Neuronal stem cell (in vitro differentiated cells): Measurements from ENCODE around the gene CD248.

Experiments used
- DNase-seq: peaks from one replicate; pipeline ENCODE4 v3.0.0-alpha.2; 2013; ENCODE audit warnings: low spot score
- H2AFZ ChIP-seq: one replicate; pipeline ENCODE4 v1.6.1; 2013; ENCODE audit warnings: mild to moderate bottlenecking, low read length, inconsistent platforms
- H2AK5ac ChIP-seq: 2 replicates; pipeline ENCODE4 v1.6.1; 2013; ENCODE audit warnings: low read depth, mild to moderate bottlenecking, inconsistent platforms, low read length, moderate library complexity, mixed read lengths
- H2BK120ac ChIP-seq: 2 replicates; pipeline ENCODE4 v1.6.1; 2013; ENCODE audit warnings: low read depth, mild to moderate bottlenecking, inconsistent platforms, low read length, moderate library complexity, mixed read lengths
- H2BK12ac ChIP-seq: one replicate; pipeline ENCODE4 v1.6.1; 2013; ENCODE audit warnings: low read length, inconsistent platforms
- H2BK15ac ChIP-seq: 2 replicates; pipeline ENCODE4 v1.6.1; 2013; ENCODE audit warnings: mild to moderate bottlenecking, low read length, inconsistent platforms, mixed read lengths
- H2BK5ac ChIP-seq: one replicate; pipeline ENCODE4 v1.6.1; 2013; ENCODE audit warnings: inconsistent platforms, mild to moderate bottlenecking, low read length, moderate library complexity
- H3K14ac ChIP-seq: one replicate; pipeline ENCODE4 v1.6.1; 2013; ENCODE audit warnings: low read length, inconsistent platforms
- H3K18ac ChIP-seq: 2 replicates; pipeline ENCODE4 v1.6.1; 2013; ENCODE audit warnings: low read length, inconsistent platforms
- H3K23ac ChIP-seq: 2 replicates; pipeline ENCODE4 v1.6.1; 2013; ENCODE audit warnings: low read depth, mild to moderate bottlenecking, mixed read lengths, low read length, inconsistent platforms; ENCODE audit not compliant: poor library complexity
- H3K27ac ChIP-seq: replicated peaks from 3 replicates; pipeline ENCODE4 v1.5.1; 2013; ENCODE audit warnings: low read length, inconsistent platforms
- H3K27me3 ChIP-seq, 3 experiments: 2 replicates each; pipeline ENCODE4 v1.6.1; 2013; ENCODE audit warnings: low read length in 3 of 3, mild to moderate bottlenecking in 2 of 3, inconsistent platforms in 1 of 3, low read depth in 1 of 3, mixed read lengths in 1 of 3, moderate library complexity in 1 of 3; ENCODE audit not compliant: control insufficient read depth in 3 of 3, insufficient read depth in 3 of 3
- H3K36me3 ChIP-seq, 2 donors: replicated peaks in 1 of 2; 2 replicates each; pipeline ENCODE4 v1.6.1; 2013; ENCODE audit warnings: low read length in 2 of 2; ENCODE audit not compliant: control insufficient read depth in 2 of 2, insufficient read depth in 2 of 2
- H3K4ac ChIP-seq: 2 replicates; pipeline ENCODE4 v1.6.1; 2013; ENCODE audit warnings: inconsistent platforms, mild to moderate bottlenecking, low read length, moderate library complexity
- H3K4me1 ChIP-seq, 2 donors: 1 replicate in 1 of 2; 2 replicates in 1 of 2; pipeline ENCODE4 v1.6.1; 2013; ENCODE audit warnings: low read length in 2 of 2, low read depth in 1 of 2; ENCODE audit not compliant: control insufficient read depth in 2 of 2, insufficient read depth in 1 of 2
- H3K4me2 ChIP-seq: one replicate; pipeline ENCODE4 v1.6.1; 2013; ENCODE audit warnings: mild to moderate bottlenecking, low read length, inconsistent platforms; ENCODE audit not compliant: insufficient read depth, poor library complexity, severe bottlenecking
- H3K4me3 ChIP-seq, 2 donors: 2 replicates each; pipeline ENCODE4 v1.5.1; 2013; ENCODE audit warnings: low read length in 2 of 2, mild to moderate bottlenecking in 2 of 2, inconsistent platforms in 1 of 2, moderate library complexity in 1 of 2
- H3K79me1 ChIP-seq: one replicate; pipeline ENCODE4 v1.6.1; 2013; ENCODE audit warnings: low read depth, mild to moderate bottlenecking, inconsistent platforms, low read length, moderate library complexity
- H3K9ac ChIP-seq: one replicate; pipeline ENCODE4 v1.6.1; 2013; ENCODE audit warnings: mild to moderate bottlenecking, low read depth, low read length, inconsistent platforms; ENCODE audit not compliant: poor library complexity
- H3K9me3 ChIP-seq, 2 donors: replicated peaks in 1 of 2; 2 replicates each; pipeline versions ENCODE3 to v1.6.1; 2013; ENCODE audit warnings: low read length in 2 of 2, mild to moderate bottlenecking in 2 of 2, inconsistent platforms in 1 of 2, low read depth in 1 of 2, mixed read lengths in 1 of 2, moderate library complexity in 1 of 2; ENCODE audit not compliant: control insufficient read depth in 2 of 2, insufficient read depth in 1 of 2
- H4K8ac ChIP-seq: one replicate; pipeline ENCODE4 v1.6.1; 2013; ENCODE audit warnings: low read depth, mild to moderate bottlenecking, inconsistent platforms, low read length, moderate library complexity
- H4K91ac ChIP-seq: one replicate; pipeline ENCODE4 v1.6.1; 2013; ENCODE audit warnings: low read length, low read depth, mild to moderate bottlenecking, inconsistent platforms; ENCODE audit not compliant: poor library complexity
- WGBS, 2 donors: extraction: QIAGEN DNeasy Blood & Tissue Kit; methylation state at CpG; one replicate each; pipeline ENCODE4 v1.1.7; 2013; ENCODE audit warnings: missing lambda C conversion rate in 2 of 2, mixed read lengths in 1 of 2; ENCODE audit not compliant: insufficient read length in 2 of 2, insufficient replicate concordance in 1 of 2; ENCODE audit errors: extremely low coverage in 2 of 2; 5-methylcytosine and 5-hydroxymethylcytosine counted together

The CD248 gene

GRCh38 chr11:66268952-66269905 is 47.6 kb downstream of the CD248 start:
- Histone ChIP-seq H3K36me3 (peaks cover 51 to 64% of the 10 kb centered on the region in 2 donors), H4K8ac (no peak overlapping the region)
- no CpG with 5 or more reads among the region's 32 CpGs for WGBS, 2 donors

DNA sequence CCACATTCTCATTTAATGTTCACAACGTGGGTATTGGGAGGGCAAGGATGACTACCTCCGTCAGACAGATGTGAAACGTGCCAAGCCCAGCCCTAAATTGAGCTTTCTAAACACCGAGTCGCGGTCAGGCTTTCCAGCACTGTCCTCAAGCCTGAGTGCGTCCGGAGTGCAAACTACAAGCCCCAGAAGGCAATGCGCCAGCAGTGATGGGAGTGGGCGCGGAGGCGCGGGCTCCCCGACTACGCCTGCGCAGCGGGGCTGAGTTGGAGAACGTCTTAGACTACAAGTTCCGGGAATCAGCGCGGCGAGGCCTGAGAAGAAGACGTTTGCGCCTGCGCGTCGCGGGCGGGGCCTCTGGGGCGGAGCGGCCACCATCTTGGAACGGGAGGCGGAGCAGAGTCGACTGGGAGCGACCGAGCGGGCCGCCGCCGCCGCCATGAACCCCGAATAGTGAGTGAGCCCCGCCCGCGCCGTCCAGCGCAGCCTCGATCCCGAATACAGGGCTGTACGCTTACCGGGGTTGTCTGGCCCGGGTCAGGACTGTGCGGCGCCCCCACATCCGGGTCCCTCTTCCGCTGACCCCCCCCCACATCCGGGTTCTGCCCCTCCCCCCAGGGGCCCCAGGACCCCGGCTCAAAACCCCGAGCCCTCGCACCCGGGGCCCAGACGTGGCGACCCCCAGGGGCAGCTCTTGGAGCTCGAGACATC is 48.4 kb downstream of the CD248 start, which contains the start of gene RAB1B:
TSS of gene RAB1B (plus strand) at position 396 of the 708 bp plus-strand sequence. CDS start at position 437, 41 bp downstream.
- Histone ChIP-seq H2BK15ac (peak within 1 kb of the TSS; percentile 85), H3K14ac (peak within 1 kb of the TSS; percentile 99)
- no CpG with 5 or more reads among the region's 64 CpGs for WGBS, 2 donors

More at GRCh38 chr11:66268952-66269905, 47.6 kb downstream of the CD248 start:
- Histone ChIP-seq H3K27me3 (no peaks in the 10 kb centered on the region), H2BK5ac (peak overlapping the region; percentile 98), H2BK120ac (no peak overlapping the region), H3K4me3 (peak overlapping the region; percentile 87 to 94), H3K23ac (peak overlapping the region; percentile 32), H2BK15ac (peak overlapping the region; percentile 85), H4K91ac (no peak overlapping the region), H2BK12ac (peak overlapping the region; percentile 10), H3K9ac (peak overlapping the region; percentile 99), H3K14ac (no peak overlapping the region), H3K27ac (peak overlapping the region; percentile 98), H3K4me1 (peaks cover 6% of the 10 kb centered on the region in 2 donors), H3K4ac (peak overlapping the region; percentile 94), H3K79me1 (peaks cover 8% of the 10 kb centered on the region), H3K9me3 (no peaks in the 10 kb centered on the region), H3K18ac (peak overlapping the region; percentile 95), H3K4me2 (peak overlapping the region; percentile 85), H2AFZ (peak overlapping the region; percentile 91), H2AK5ac (peak overlapping the region; percentile 66)
- no peak for DNase-seq

GRCh38 chr11:66267379-66268243 is 49.2 kb downstream of the CD248 start:
- Histone ChIP-seq H2BK15ac (peak overlapping the region; percentile 83), H3K79me1 (peaks cover 11% of the 10 kb centered on the region), H2AK5ac (peak overlapping the region; percentile 47), H3K14ac (peak overlapping the region; percentile 3), H3K4me2 (peak overlapping the region; percentile 74), H4K91ac (no peak overlapping the region), H3K4ac (no peak overlapping the region), H2BK12ac (no peak overlapping the region), H3K27ac (peak overlapping the region; percentile 83), H2AFZ (peak overlapping the region; percentile 86), H3K18ac (peak overlapping the region; percentile 53), H3K23ac (peak overlapping the region; percentile 91), H3K9ac (peak overlapping the region; percentile 77), H3K4me1 (peaks cover 6% of the 10 kb centered on the region in 2 donors), H3K27me3 (no peaks in the 10 kb centered on the region), H4K8ac (no peak overlapping the region), H3K4me3 (peak overlapping the region; percentile 77 to 87), H3K36me3 (peaks cover 51 to 64% of the 10 kb centered on the region in 2 donors), H2BK5ac (no peak overlapping the region), H3K9me3 (no peaks in the 10 kb centered on the region), H2BK120ac (no peak overlapping the region)
- DNase-seq, result peak; percentile 86
- no CpG with 5 or more reads among the region's 61 CpGs for WGBS, 2 donors

More for the DNA sequence above, 48.4 kb downstream of the CD248 start, which contains the start of gene RAB1B:
- Histone ChIP-seq H3K27me3 (no peaks in the 10 kb centered on the region), H3K23ac (peak within 1 kb of the TSS; percentile 98), H3K79me1 (peaks cover 8% of the 10 kb centered on the region), H3K9ac (peak within 1 kb of the TSS; percentile 99), H3K4me2 (peak within 1 kb of the TSS; percentile 85), H2BK12ac (peak within 1 kb of the TSS; percentile 10), H3K27ac (peak within 1 kb of the TSS; percentile 98), H2BK5ac (peak within 1 kb of the TSS; percentile 98), H3K4me3 (peak within 1 kb of the TSS; percentile 87 to 94), H3K36me3 (peaks cover 52 to 64% of the 10 kb centered on the region in 2 donors), H3K18ac (peak within 1 kb of the TSS; percentile 100), H3K4ac (peak within 1 kb of the TSS; percentile 94), H2AK5ac (peak within 1 kb of the TSS; percentile 66), H2AFZ (peak within 1 kb of the TSS; percentile 91), H3K4me1 (peaks cover 6% of the 10 kb centered on the region in 2 donors), H4K8ac (no peak within 1 kb of the TSS), H4K91ac (no peak within 1 kb of the TSS), H2BK120ac (no peak within 1 kb of the TSS), H3K9me3 (no peaks in the 10 kb centered on the region)
- peak; percentile 100 for DNase-seq
